Mucosa of stomach (tissue), 1 donor: ENCODE measurements around the gene APBA1.

Experiments
- H3K27me3 ChIP-seq: one replicate; pipeline ENCODE4 v1.7.0; 2013; ENCODE audit warnings: mild to moderate bottlenecking, low read length; ENCODE audit not compliant: control insufficient read depth, insufficient read depth
- H3K36me3 ChIP-seq: one replicate; pipeline ENCODE4 v1.7.0; 2013; ENCODE audit warnings: low read length; ENCODE audit not compliant: control insufficient read depth, insufficient read depth
- H3K4me1 ChIP-seq: one replicate; pipeline ENCODE4 v1.7.0; 2013; ENCODE audit warnings: mild to moderate bottlenecking, low read length; ENCODE audit not compliant: control insufficient read depth, insufficient read depth
- H3K4me3 ChIP-seq: one replicate; pipeline ENCODE4 v1.7.0; 2013; ENCODE audit warnings: low read length
- H3K9ac ChIP-seq: one replicate; pipeline ENCODE4 v1.7.0; 2013; ENCODE audit warnings: mild to moderate bottlenecking, low read length, moderate library complexity
- H3K9me3 ChIP-seq: one replicate; pipeline ENCODE4 v1.7.0; 2013; ENCODE audit warnings: mild to moderate bottlenecking, low read length, moderate library complexity; ENCODE audit not compliant: control insufficient read depth
- donor health status: Pancreatic carcinoma.

The APBA1 gene

DNA sequence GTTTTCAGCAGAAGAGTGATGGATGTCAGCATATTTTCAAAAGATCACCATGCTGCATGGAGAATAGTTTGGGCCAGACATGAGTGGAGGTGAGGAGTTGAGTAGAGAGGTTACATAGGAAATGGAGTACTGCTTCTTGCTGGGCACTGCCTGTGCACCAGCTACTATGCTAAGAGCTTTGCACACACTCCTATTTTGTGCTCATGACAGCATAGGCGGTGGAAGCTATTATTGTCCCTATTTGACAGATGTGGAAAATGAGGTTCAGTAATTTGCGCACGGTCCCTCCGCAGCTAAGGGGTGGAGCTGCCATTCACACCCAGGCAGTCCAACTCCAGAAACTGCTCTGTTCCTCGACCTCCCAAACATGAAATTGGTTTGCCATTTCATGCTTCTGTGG lies 279.3 kb downstream of the APBA1 start:
- Histone ChIP-seq H3K36me3 (no peaks in the 10 kb centered on the region), H3K9ac (no peak overlapping the region), H3K4me3 (no peak overlapping the region), H3K27me3 (no peaks in the 10 kb centered on the region), H3K9me3 (no peaks in the 10 kb centered on the region), H3K4me1 (no peaks in the 10 kb centered on the region)

- H3K9ac ChIP-seq: no peak overlapping the region
- H3K4me3 ChIP-seq: no peak overlapping the region
- H3K4me1 ChIP-seq: no peaks in the 10 kb centered on the region
- H3K9me3 ChIP-seq: no peaks in the 10 kb centered on the region
- H3K27me3 ChIP-seq: no peaks in the 10 kb centered on the region
- H3K36me3 ChIP-seq: no peaks in the 10 kb centered on the region
Observed at GRCh38 chr9:69391946-69392345, 280.2 kb downstream of the APBA1 start.

- H3K36me3 ChIP-seq: no peaks in the 10 kb centered on the region
- no peak overlapping the region for H3K9ac ChIP-seq
- no peak overlapping the region for H3K4me3 ChIP-seq
- no peaks in the 10 kb centered on the region for H3K9me3 ChIP-seq
- no peaks in the 10 kb centered on the region for H3K4me1 ChIP-seq
- no peaks in the 10 kb centered on the region for H3K27me3 ChIP-seq
Observed at GRCh38 chr9:69391487-69391886, 280.7 kb downstream of the APBA1 start.

DNA sequence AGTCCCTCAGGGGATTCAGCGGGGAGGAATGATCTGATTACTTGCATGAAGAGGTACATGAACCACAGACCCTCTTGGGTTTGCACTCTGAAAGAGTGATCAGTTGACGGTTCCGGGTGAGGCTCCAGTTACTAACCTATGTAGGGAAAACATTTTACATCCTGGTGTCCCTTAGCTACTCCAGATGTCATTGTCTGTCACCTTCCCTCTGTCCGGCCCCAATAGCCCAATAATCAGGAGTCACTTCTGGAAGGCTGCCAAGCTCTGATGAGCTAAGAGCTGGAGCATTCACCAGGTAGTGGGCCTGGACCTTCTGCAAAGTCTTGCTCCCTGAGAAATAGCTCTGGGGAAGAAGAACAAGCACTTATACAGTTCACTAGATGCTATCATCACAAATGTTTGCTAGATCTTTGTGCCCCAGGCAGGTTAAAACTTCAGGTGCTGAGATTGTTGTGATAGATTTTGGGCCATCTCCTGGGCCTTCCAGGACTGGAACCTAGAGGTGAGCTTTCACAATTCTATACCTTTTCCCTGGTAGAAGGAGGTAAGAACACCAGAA lies 282.7 kb downstream of the APBA1 start:
- H3K9ac ChIP-seq: no peak overlapping the region
- H3K4me3 ChIP-seq: no peak overlapping the region
- no peaks in the 10 kb centered on the region for H3K27me3 ChIP-seq
- H3K4me1 ChIP-seq: no peaks in the 10 kb centered on the region
- no peaks in the 10 kb centered on the region for H3K9me3 ChIP-seq
- no peaks in the 10 kb centered on the region for H3K36me3 ChIP-seq

GRCh38 chr9:69388596-69388995 lies 283.6 kb downstream of the APBA1 start:
- H3K4me1 ChIP-seq: no peaks in the 10 kb centered on the region
- no peak overlapping the region for H3K4me3 ChIP-seq
- H3K27me3 ChIP-seq: no peaks in the 10 kb centered on the region
- H3K9ac ChIP-seq: no peak overlapping the region
- H3K9me3 ChIP-seq: no peaks in the 10 kb centered on the region
- no peaks in the 10 kb centered on the region for H3K36me3 ChIP-seq

DNA sequence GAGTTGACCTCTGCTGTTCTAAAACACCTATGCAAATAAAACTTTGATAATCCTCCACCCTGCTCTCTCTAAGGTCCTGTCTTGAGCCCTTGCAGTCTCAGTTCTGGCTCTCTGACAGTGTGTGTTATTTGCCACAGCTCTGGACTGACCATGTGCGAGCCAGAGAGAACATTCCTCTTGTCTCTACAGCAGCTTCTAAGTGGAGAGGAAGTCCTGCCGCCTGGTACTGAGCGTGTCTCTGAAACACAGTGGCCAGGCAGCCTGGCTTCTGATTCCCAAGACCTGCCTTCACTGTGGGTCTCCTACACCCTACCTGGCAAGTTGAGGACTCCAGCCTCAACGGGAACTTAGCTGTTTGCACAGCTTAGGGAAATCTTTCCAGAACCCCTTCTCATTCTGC lies 285.5 kb downstream of the APBA1 start:
- H3K4me1 ChIP-seq: no peaks in the 10 kb centered on the region
- H3K9ac ChIP-seq: no peak overlapping the region
- no peaks in the 10 kb centered on the region for H3K9me3 ChIP-seq
- H3K36me3 ChIP-seq: no peaks in the 10 kb centered on the region
- no peaks in the 10 kb centered on the region for H3K27me3 ChIP-seq
- H3K4me3 ChIP-seq: no peak overlapping the region

DNA sequence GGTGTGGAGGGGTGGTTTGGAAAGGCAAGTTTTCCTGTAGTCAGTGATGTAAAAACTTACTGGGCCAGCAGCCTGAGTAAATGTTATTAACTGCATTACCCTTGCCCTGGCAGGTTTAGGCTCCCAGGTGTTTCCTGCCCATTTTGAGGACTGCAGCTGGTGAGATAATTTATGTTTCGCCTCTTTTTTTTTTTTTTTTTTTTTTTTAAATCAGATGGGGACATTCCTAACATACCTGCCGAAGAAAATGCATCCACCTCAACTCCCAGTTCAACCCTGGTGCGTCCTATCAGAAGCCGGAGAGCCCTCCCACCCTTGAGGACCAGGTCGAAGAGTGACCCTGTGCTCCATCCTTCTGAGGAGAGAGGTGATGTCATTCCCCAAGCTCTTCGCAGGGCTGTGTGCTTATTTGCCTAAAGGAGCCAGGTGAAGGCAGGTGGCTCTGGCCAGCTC lies 286.6 kb downstream of the APBA1 start:
- H3K9me3 ChIP-seq: no peaks in the 10 kb centered on the region
- no peaks in the 10 kb centered on the region for H3K4me1 ChIP-seq
- H3K36me3 ChIP-seq: no peaks in the 10 kb centered on the region
- H3K27me3 ChIP-seq: no peaks in the 10 kb centered on the region
- no peak overlapping the region for H3K4me3 ChIP-seq
- H3K9ac ChIP-seq: no peak overlapping the region

DNA sequence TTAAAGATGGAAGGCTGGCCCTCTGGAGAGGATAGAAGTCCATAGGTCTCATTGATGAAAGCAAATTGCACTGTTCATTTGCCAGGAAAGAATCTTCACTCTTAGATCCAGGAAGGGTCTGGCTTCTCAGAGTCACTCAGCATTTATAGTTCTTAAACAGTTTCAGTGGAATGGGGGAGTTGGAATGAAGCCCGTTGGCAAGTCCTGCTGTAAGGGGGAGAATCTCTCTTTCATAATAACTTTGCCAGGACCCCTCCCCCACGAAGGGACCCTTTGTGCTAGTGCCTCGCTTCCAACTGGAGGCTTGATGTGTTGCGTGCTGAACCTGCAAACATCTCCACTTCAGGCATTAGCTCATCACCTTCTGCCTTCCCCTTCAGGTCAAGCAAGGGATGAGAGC lies 290.0 kb downstream of the APBA1 start:
- Histone ChIP-seq H3K9me3 (no peaks in the 10 kb centered on the region), H3K4me1 (peaks cover 8% of the 10 kb centered on the region), H3K27me3 (no peaks in the 10 kb centered on the region), H3K9ac (no peak overlapping the region), H3K4me3 (no peak overlapping the region), H3K36me3 (no peaks in the 10 kb centered on the region)

GRCh38 chr9:69380811-69381210 lies 291.4 kb downstream of the APBA1 start:
- no peaks in the 10 kb centered on the region for H3K9me3 ChIP-seq
- H3K4me3 ChIP-seq: no peak overlapping the region
- H3K27me3 ChIP-seq: no peaks in the 10 kb centered on the region
- no peak overlapping the region for H3K9ac ChIP-seq
- H3K4me1 ChIP-seq: peaks cover 15% of the 10 kb centered on the region
- H3K36me3 ChIP-seq: no peaks in the 10 kb centered on the region

DNA sequence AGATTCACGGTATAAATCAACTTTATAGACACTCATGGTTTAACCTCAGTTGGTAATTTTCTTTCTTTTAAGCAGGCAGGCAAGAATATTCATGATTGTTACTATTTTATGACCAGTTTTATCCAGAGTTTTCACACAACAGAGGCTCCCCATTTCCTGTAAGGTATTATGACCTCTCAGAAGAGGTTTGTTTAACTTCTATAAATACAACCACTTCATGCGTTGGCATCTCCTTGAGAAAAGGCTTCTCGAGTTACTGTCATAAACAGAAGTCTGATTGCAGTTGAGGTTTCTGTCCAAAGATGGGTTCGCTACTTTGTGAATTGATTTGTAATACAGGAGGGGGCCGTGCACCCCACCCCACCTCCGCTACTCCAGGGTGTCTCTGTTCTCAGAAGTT lies 291.9 kb downstream of the APBA1 start:
- no peak overlapping the region for H3K9ac ChIP-seq
- H3K27me3 ChIP-seq: no peaks in the 10 kb centered on the region
- no peak overlapping the region for H3K4me3 ChIP-seq
- no peaks in the 10 kb centered on the region for H3K36me3 ChIP-seq
- no peaks in the 10 kb centered on the region for H3K9me3 ChIP-seq
- H3K4me1 ChIP-seq: peaks cover 15% of the 10 kb centered on the region

GRCh38 chr9:69379270-69379982 lies 292.7 kb downstream of the APBA1 start:
- Histone ChIP-seq H3K4me1 (peaks cover 15% of the 10 kb centered on the region), H3K4me3 (no peak overlapping the region), H3K9ac (no peak overlapping the region), H3K27me3 (no peaks in the 10 kb centered on the region), H3K36me3 (no peaks in the 10 kb centered on the region), H3K9me3 (no peaks in the 10 kb centered on the region)

DNA sequence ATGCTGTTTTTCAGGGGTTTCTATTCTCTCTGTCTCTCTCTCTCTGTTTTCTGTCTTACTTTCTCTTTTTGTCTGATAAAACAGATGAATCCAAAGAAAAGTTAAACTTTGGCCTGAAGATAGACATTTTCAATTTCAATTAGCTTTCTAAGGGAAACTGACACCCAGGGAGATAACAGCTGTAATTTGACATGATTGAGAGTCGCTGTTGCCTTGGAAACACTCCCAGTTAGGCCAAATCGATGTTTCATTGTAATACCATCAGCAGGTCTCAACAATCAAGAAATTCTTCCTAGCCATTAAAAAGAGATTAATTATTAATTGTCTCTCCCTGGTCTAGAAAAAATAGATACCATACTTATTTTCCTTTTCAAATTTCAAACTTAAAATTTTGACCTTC lies 294.2 kb downstream of the APBA1 start:
- peaks cover 15% of the 10 kb centered on the region for H3K4me1 ChIP-seq
- H3K27me3 ChIP-seq: no peaks in the 10 kb centered on the region
- H3K9ac ChIP-seq: no peak overlapping the region
- H3K9me3 ChIP-seq: no peaks in the 10 kb centered on the region
- H3K4me3 ChIP-seq: no peak overlapping the region
- no peaks in the 10 kb centered on the region for H3K36me3 ChIP-seq
